Liver (tissue), 9 donors: ENCODE results near the gene SLC25A21. TPM values are rescaled to one million over a fixed set of nuclear protein-coding genes. Genes with fewer than 3 reads are reported as not detected.

Experiments used
- DNase-seq: peaks from one replicate; pipeline ENCODE4 v3.0.0-alpha.2; 2017; ENCODE audit warnings: low spot score
- H3K27ac ChIP-seq, 2 donors: one replicate each; pipeline ENCODE4 v1.7.0; 2013; ENCODE audit warnings: inconsistent platforms in 2 of 2, low read length in 2 of 2, control low read depth in 1 of 2, low read depth in 1 of 2, mild to moderate bottlenecking in 1 of 2
- H3K27me3 ChIP-seq, 4 donors: one replicate each; pipeline versions ENCODE4 v1.6.1 to v1.7.0; 2013; ENCODE audit warnings: low read length in 3 of 4, inconsistent platforms in 1 of 4, mild to moderate bottlenecking in 1 of 4, moderate library complexity in 1 of 4; ENCODE audit not compliant: control insufficient read depth in 4 of 4, insufficient read depth in 4 of 4
- H3K36me3 ChIP-seq, 4 donors: one replicate each; pipeline versions ENCODE4 v1.6.1 to v1.7.0; 2013; ENCODE audit warnings: low read length in 3 of 4, mild to moderate bottlenecking in 3 of 4, low read depth in 1 of 4, moderate library complexity in 1 of 4; ENCODE audit not compliant: control insufficient read depth in 4 of 4, insufficient read depth in 3 of 4
- H3K4me1 ChIP-seq, 4 donors: one replicate each; pipeline versions ENCODE4 v1.6.1 to v1.7.0; 2013; ENCODE audit warnings: low read length in 3 of 4, mild to moderate bottlenecking in 3 of 4, moderate library complexity in 1 of 4; ENCODE audit not compliant: control insufficient read depth in 4 of 4, insufficient read depth in 4 of 4
- H3K4me3 ChIP-seq, 3 donors: one replicate each; pipeline versions ENCODE4 v1.6.1 to v1.7.0; 2013; ENCODE audit warnings: low read length in 3 of 3, control low read depth in 1 of 3, low read depth in 1 of 3, mild to moderate bottlenecking in 1 of 3
- H3K9ac ChIP-seq, 2 donors: one replicate each; pipeline ENCODE4 v1.7.0; 2013; ENCODE audit warnings: low read length in 2 of 2, mild to moderate bottlenecking in 2 of 2, moderate library complexity in 2 of 2, control low read depth in 1 of 2, low read depth in 1 of 2
- H3K9me3 ChIP-seq, 4 donors: one replicate each; pipeline versions ENCODE4 v1.6.1 to v1.7.0; 2013; ENCODE audit warnings: low read length in 3 of 4; ENCODE audit not compliant: control insufficient read depth in 4 of 4
- EGR1 ChIP-seq, 2 donors: IDR thresholded peaks; 2 replicates each; pipeline ENCODE4 v1.6.1; 2016 to 2018; ENCODE audit warnings: antibody characterized with exemption in 2 of 2, low read depth in 2 of 2
- FOXA1 ChIP-seq: IDR thresholded peaks from 2 replicates; pipeline ENCODE4 v1.6.1; 2016; ENCODE audit warnings: antibody characterized with exemption
- FOXA2 ChIP-seq: IDR thresholded peaks from 2 replicates; pipeline ENCODE4 v1.6.1; 2016; ENCODE audit warnings: antibody characterized with exemption
- GABPA ChIP-seq, 2 donors: IDR thresholded peaks in 1 of 2; conservative IDR thresholded peaks in 1 of 2; 2 replicates each; pipeline ENCODE4 v1.6.1; 2016; ENCODE audit warnings: antibody characterized with exemption in 2 of 2, mild to moderate bottlenecking in 1 of 2, moderate library complexity in 1 of 2
- HNF4A ChIP-seq, 2 donors: conservative IDR thresholded peaks; 2 replicates each; pipeline ENCODE4 v1.6.1; 2016; ENCODE audit warnings: antibody characterized with exemption in 2 of 2, mild to moderate bottlenecking in 2 of 2
- HNF4G ChIP-seq: IDR thresholded peaks from 2 replicates; pipeline ENCODE4 v1.6.1; 2016; ENCODE audit warnings: antibody characterized with exemption
- JUND ChIP-seq, 2 donors: IDR thresholded peaks; 2 replicates each; pipeline ENCODE4 v1.6.1; 2016; ENCODE audit warnings: antibody characterized with exemption in 2 of 2
- NR2F2 ChIP-seq: IDR thresholded peaks from 2 replicates; pipeline ENCODE4 v1.6.1; 2016; ENCODE audit warnings: antibody characterized with exemption
- RAD21 ChIP-seq, 2 donors: IDR thresholded peaks; 2 replicates each; pipeline ENCODE4 v1.6.1; 2016; ENCODE audit warnings: antibody characterized with exemption in 2 of 2, mild to moderate bottlenecking in 2 of 2
- RXRA ChIP-seq, 2 donors: IDR thresholded peaks; 2 replicates each; pipeline ENCODE4 v1.6.1; 2017 to 2018; ENCODE audit warnings: antibody characterized with exemption in 2 of 2, mild to moderate bottlenecking in 1 of 2
- SP1 ChIP-seq: IDR thresholded peaks from 2 replicates; pipeline ENCODE4 v1.6.1; 2018; ENCODE audit warnings: antibody characterized with exemption, mild to moderate bottlenecking
- TAF1 ChIP-seq: conservative IDR thresholded peaks from 2 replicates; pipeline ENCODE4 v1.6.1; 2016; ENCODE audit warnings: antibody characterized with exemption, mild to moderate bottlenecking
- YY1 ChIP-seq: IDR thresholded peaks from 2 replicates; pipeline ENCODE4 v1.6.1; 2016; ENCODE audit warnings: antibody characterized with exemption, mild to moderate bottlenecking
- WGBS: extraction: QIAGEN DNeasy Blood & Tissue Kit; methylation state at CpG from one replicate; pipeline ENCODE4 v1.1.7; 2013; 5-methylcytosine and 5-hydroxymethylcytosine counted together
- polyA plus RNA-seq, 2 donors: library from polyadenylated mRNA; stranded (reverse) in 1 of 2; unstranded in 1 of 2; fragments of 200-250 nt in 1 of 2; fragments of >200 nt in 1 of 2; fragmentation: Nextera tagmentation in 1 of 2; extraction: Ambion mirVana in 1 of 2; gene quantifications; one replicate each; pipeline versions ENCODE4 v1.2.1 to v1.2.3, GENCODE V29; 2013 to 2015
- total RNA-seq, 2 donors: library from RNA; depleted of rRNA; stranded (reverse); fragments of >200 nt; gene quantifications; one replicate each; pipeline ENCODE4 v1.2.3, GENCODE V29; 2014
- TF ChIP-seq, protein P1 (sequence below): IDR thresholded peaks from 2 replicates; pipeline ENCODE4 v1.6.1; 2016; ENCODE audit warnings: antibody characterized with exemption
- TF ChIP-seq, protein P2 (sequence below): IDR thresholded peaks from 2 replicates; pipeline ENCODE4 v1.6.1; 2016; ENCODE audit warnings: antibody characterized with exemption
- TF ChIP-seq, protein P3 (sequence below): fragments of 150-350 bp; IDR thresholded peaks from 2 replicates; pipeline ENCODE4 v1.5.1; 2017; ENCODE audit warnings: improper control_type of control experiment, low read depth, low read length; ENCODE audit not compliant: missing input control
- TF ChIP-seq, protein P4 (sequence below): IDR thresholded peaks from 2 replicates; pipeline ENCODE4 v1.6.1; 2016; ENCODE audit warnings: antibody characterized with exemption
- TF ChIP-seq, protein P5 (sequence below): IDR thresholded peaks from 2 replicates; pipeline ENCODE4 v1.6.1; 2016; ENCODE audit warnings: antibody characterized with exemption, mild to moderate bottlenecking
- donor health status: healthy.
- donor health status: healthy.
- donor health status: healthy.
- donor health status: healthy.
- donor health status: healthy.

SLC25A21 gene
- total and polyA plus RNA-seq, 4 donors, result 0.13 to 24.3 (median 0.23) TPM

DNA sequence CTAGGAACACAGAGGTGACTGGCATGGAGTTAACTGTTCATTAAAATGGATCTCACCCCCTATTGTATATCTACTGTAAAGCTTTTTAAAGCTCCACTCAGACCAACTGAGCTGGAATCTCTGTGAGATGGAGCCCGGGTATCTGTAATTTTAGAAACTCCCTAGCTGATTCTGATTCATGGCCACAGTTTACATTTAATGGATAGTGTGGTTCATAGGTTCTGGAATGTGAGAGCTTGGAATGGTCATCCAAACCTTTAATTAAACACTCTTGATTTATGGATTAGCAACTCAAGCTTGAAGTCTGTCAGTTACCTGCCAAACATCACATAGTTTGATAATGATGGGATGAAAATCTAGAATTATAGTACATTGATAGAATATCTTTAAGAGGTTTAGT lies 183.8 kb downstream of the SLC25A21 start:
- 76% methylated on average over 1 of the region's 1 CpG for WGBS
- TF ChIP-seq GABPA (IDR thresholded peaks at IDR 0.05 in 1 of 2, conservative IDR thresholded peaks at IDR 0.05 in 1 of 2) (no peak), HNF4A (conservative IDR thresholded peaks at IDR 0.05) (no peak), FOXA1 (no peak), SP1 (no peak), HNF4G (no peak), RXRA (IDR thresholded peaks at IDR 0.05) (no peak), TAF1 (no peak), EGR1 (IDR thresholded peaks at IDR 0.05; ENCODE audit: low read depth in 2 of 2) (no peak), JUND (IDR thresholded peaks at IDR 0.05) (no peak), YY1 (no peak), RAD21 (IDR thresholded peaks at IDR 0.05) (no peak), NR2F2 (no peak)
- TF ChIP-seq, protein P1, sequence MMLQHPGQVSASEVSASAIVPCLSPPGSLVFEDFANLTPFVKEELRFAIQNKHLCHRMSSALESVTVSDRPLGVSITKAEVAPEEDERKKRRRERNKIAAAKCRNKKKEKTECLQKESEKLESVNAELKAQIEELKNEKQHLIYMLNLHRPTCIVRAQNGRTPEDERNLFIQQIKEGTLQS, result no peak
- TF ChIP-seq, protein P2, sequence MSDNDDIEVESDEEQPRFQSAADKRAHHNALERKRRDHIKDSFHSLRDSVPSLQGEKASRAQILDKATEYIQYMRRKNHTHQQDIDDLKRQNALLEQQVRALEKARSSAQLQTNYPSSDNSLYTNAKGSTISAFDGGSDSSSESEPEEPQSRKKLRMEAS, result no peak
- TF ChIP-seq, protein P3, sequence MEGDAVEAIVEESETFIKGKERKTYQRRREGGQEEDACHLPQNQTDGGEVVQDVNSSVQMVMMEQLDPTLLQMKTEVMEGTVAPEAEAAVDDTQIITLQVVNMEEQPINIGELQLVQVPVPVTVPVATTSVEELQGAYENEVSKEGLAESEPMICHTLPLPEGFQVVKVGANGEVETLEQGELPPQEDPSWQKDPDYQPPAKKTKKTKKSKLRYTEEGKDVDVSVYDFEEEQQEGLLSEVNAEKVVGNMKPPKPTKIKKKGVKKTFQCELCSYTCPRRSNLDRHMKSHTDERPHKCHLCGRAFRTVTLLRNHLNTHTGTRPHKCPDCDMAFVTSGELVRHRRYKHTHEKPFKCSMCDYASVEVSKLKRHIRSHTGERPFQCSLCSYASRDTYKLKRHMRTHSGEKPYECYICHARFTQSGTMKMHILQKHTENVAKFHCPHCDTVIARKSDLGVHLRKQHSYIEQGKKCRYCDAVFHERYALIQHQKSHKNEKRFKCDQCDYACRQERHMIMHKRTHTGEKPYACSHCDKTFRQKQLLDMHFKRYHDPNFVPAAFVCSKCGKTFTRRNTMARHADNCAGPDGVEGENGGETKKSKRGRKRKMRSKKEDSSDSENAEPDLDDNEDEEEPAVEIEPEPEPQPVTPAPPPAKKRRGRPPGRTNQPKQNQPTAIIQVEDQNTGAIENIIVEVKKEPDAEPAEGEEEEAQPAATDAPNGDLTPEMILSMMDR, result no peak
- TF ChIP-seq, protein P4, sequence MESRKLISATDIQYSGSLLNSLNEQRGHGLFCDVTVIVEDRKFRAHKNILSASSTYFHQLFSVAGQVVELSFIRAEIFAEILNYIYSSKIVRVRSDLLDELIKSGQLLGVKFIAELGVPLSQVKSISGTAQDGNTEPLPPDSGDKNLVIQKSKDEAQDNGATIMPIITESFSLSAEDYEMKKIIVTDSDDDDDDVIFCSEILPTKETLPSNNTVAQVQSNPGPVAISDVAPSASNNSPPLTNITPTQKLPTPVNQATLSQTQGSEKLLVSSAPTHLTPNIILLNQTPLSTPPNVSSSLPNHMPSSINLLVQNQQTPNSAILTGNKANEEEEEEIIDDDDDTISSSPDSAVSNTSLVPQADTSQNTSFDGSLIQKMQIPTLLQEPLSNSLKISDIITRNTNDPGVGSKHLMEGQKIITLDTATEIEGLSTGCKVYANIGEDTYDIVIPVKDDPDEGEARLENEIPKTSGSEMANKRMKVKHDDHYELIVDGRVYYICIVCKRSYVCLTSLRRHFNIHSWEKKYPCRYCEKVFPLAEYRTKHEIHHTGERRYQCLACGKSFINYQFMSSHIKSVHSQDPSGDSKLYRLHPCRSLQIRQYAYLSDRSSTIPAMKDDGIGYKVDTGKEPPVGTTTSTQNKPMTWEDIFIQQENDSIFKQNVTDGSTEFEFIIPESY, result no peak
- TF ChIP-seq, protein P5, sequence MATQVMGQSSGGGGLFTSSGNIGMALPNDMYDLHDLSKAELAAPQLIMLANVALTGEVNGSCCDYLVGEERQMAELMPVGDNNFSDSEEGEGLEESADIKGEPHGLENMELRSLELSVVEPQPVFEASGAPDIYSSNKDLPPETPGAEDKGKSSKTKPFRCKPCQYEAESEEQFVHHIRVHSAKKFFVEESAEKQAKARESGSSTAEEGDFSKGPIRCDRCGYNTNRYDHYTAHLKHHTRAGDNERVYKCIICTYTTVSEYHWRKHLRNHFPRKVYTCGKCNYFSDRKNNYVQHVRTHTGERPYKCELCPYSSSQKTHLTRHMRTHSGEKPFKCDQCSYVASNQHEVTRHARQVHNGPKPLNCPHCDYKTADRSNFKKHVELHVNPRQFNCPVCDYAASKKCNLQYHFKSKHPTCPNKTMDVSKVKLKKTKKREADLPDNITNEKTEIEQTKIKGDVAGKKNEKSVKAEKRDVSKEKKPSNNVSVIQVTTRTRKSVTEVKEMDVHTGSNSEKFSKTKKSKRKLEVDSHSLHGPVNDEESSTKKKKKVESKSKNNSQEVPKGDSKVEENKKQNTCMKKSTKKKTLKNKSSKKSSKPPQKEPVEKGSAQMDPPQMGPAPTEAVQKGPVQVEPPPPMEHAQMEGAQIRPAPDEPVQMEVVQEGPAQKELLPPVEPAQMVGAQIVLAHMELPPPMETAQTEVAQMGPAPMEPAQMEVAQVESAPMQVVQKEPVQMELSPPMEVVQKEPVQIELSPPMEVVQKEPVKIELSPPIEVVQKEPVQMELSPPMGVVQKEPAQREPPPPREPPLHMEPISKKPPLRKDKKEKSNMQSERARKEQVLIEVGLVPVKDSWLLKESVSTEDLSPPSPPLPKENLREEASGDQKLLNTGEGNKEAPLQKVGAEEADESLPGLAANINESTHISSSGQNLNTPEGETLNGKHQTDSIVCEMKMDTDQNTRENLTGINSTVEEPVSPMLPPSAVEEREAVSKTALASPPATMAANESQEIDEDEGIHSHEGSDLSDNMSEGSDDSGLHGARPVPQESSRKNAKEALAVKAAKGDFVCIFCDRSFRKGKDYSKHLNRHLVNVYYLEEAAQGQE, result no peak
- Histone ChIP-seq H3K4me1 (no peaks in the 10 kb centered on the region), H3K27ac (no peak overlapping the region), H3K9me3 (no peaks in the 10 kb centered on the region), H3K27me3 (no peaks in the 10 kb centered on the region), H3K36me3 (no peaks in the 10 kb centered on the region), H3K4me3 (no peak overlapping the region), H3K9ac (no peak overlapping the region)
- no peak for DNase-seq

DNA sequence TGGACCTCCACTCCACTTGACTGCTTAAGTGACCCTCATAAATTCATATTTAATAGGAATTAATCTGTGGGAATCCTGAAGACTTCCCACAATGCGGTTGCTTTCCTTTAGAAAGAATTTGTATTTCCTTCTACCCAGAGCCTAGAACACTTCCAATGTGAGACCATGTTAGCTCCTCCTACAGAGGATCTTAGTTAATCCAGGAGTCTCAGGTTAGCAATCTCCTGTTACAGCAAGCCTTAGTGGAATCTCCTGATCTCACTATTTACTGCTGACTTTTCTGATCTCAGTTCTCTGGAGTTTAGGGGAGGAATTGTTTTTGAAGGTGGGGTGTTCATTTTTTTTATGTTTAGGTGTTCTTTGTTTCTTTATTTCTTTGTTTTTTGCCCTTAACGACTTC lies 186.0 kb downstream of the SLC25A21 start:
- no peaks in the 10 kb centered on the region for H3K36me3 ChIP-seq
- no peaks in the 10 kb centered on the region for H3K9me3 ChIP-seq
- no peak overlapping the region for H3K27ac ChIP-seq
- H3K4me1 ChIP-seq, result no peaks in the 10 kb centered on the region
- no peak overlapping the region for H3K9ac ChIP-seq
- no peak for DNase-seq
- WGBS, result 73% methylated on average over 2 of the region's 2 CpGs
- no peak overlapping the region for H3K4me3 ChIP-seq
- TF ChIP-seq HNF4A (conservative IDR thresholded peaks at IDR 0.05) (no peak), EGR1 (IDR thresholded peaks at IDR 0.05; ENCODE audit: low read depth in 2 of 2) (no peak), GABPA (IDR thresholded peaks at IDR 0.05 in 1 of 2, conservative IDR thresholded peaks at IDR 0.05 in 1 of 2) (no peak), HNF4G (no peak), RAD21 (IDR thresholded peaks at IDR 0.05) (no peak), YY1 (no peak), FOXA2 (no peak)
- TF ChIP-seq, protein P2, result no peak
- TF ChIP-seq, protein P1, result no peak
- TF ChIP-seq, protein P3, result no peak
- no peaks in the 10 kb centered on the region for H3K27me3 ChIP-seq
